ENCODE data around the gene RFX4. TPM values are rescaled to one million over a fixed set of nuclear protein-coding genes. Genes with fewer than 3 reads are reported as not detected.

The RFX4 gene
- total and polyA plus RNA-seq, 9 of the 15 experiments (the other 6 are each of a cell fraction or from before 2014, with no cell fraction given), result not detected

DNA sequence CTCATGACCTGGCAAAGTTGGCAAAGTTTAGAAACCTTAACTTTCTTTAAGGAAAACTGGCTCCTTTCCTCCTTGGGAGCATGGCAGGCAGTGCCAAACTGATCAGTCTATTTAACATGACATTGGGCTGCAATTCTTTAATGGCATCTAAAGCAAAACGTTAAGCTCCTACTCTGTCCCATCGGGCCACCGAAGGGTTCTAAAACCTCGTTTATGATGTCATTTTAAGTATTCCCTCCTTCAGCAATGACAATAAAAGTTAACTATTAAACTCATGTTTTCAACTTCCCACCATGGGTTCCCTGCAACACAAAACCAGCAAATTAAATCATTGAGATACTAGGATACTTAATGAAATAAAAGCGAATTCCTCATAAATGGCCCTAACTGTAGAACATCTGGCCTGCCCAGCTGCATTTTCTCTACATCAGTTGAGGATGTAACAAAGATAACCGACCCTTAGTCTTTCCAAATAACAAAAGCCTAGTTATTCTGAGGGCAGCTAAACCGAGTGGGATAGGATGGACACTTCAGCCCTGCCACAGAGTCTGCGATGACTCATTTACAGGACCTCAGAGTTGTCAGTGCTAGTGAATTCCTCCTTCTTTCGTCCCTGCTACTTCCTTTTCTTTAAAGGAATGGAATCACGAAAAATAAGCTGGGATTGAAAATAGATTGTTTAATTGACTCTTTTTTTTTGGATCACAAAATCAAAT, 157.2 kb downstream of the RFX4 start:
- Histone ChIP-seq H2AFZ (ENCODE audit: low read depth, low read length) (no peak overlapping the region), H3K27me3 (ENCODE audit: control insufficient read depth in 2 of 2, insufficient read depth in 2 of 2, low read length in 2 of 2) (peaks cover 4 to 10% of the 10 kb centered on the region in 2 experiments), H3K9me3 (replicated peaks; ENCODE audit: control insufficient read depth, insufficient read depth, low read depth, low read length) (no peaks in the 10 kb centered on the region), H3K4me3 (no peak overlapping the region), H4K20me1 (replicated peaks; ENCODE audit: control insufficient read depth, insufficient read depth, low read length) (no peaks in the 10 kb centered on the region), H3K4me1 (replicated peaks in 1 of 2; ENCODE audit: control insufficient read depth in 2 of 2, insufficient read depth in 2 of 2, low read length in 2 of 2) (peaks cover 0 to 17% of the 10 kb centered on the region in 2 experiments; a peak in 2 of 5 replicates), H3K36me3 (ENCODE audit: control insufficient read depth, insufficient read depth, low read length) (no peaks in the 10 kb centered on the region), H3K4me2 (ENCODE audit: insufficient read depth, low read length) (no peak overlapping the region; the same call in 1 of the 2 replicates), H3K9ac (ENCODE audit: insufficient read depth in 1 of 2, low read depth in 2 of 2, low read length in 2 of 2) (no peak overlapping the region), H3K9me1 (ENCODE audit: control insufficient read depth, insufficient read depth, low read length) (no peaks in the 10 kb centered on the region), H3K27ac (ENCODE audit: extremely low read depth, low read depth, low read length) (no peak overlapping the region; the same call in 2 of the 3 replicates), H3K79me2 (ENCODE audit: control insufficient read depth, insufficient read depth, low read length) (no peaks in the 10 kb centered on the region)
- no TSS peak for BruUV-seq (replicated peaks)
- DNase-seq (ENCODE audit: extremely low read depth in 1 of 4, low spot score in 3 of 4) (peak; percentile 38 to 63 (median 47)), FAIRE-seq (no peak), ATAC-seq (peak; percentile 59; the same call in 2 of the 3 replicates)
- ChIA-PET CTCF (ENCODE audit: low intra/inter-chr PET ratio) (no interaction called here), POLR2A (interaction anchor here (0.5 to 1.9 kb wide), 4 partner anchors 9 to 170 kb away, joined by 3 to 10 read pairs (median 4); no protein-coding TSS in a partner anchor)
- in situ Hi-C loops (cut with MboI) (no loop called here), intact Hi-C loops (cut with micrococcal nuclease) (loop anchor here (10.0 kb wide), 1 partner anchor 175 kb away; no protein-coding TSS in a partner anchor)
- WGBS (ENCODE audit: insufficient coverage, low coverage, missing lambda C conversion rate), result 6% methylated on average over 10 of the region's 10 CpGs
- TF ChIP-seq ZNF24 (IDR thresholded peaks at IDR 0.05), result 0 out of 2 replicates have a peak, but pooled peaks have one; percentile 35
- TF ChIP-seq JUND (IDR thresholded peaks at IDR 0.05; ENCODE audit: borderline replicate concordance, low read depth, low read length), result peak; percentile 87
- peak; percentile 73; the same call in 1 of the 3 replicates for TF ChIP-seq JUND (tag; IDR thresholded peaks at IDR 0.05; ENCODE audit: borderline replicate concordance, low read depth, low read length)
- 0 out of 2 replicates have a peak, but pooled peaks have one; percentile 6 for TF ChIP-seq ARID1B (IDR thresholded peaks at IDR 0.05)
- no peak for TF ChIP-seq NFIC (IDR thresholded peaks at IDR 0.05)
- peak; percentile 53 for TF ChIP-seq FOSL1 (tag; conservative IDR thresholded peaks at IDR 0.05)
- peak; percentile 60 for TF ChIP-seq JUN (IDR thresholded peaks at IDR 0.05; ENCODE audit: borderline replicate concordance, low read depth, low read length)
- no peak for TF ChIP-seq JUN (CRISPR knock-in tag; IDR thresholded peaks at IDR 0.05; ENCODE audit: borderline replicate concordance)
- TF ChIP-seq, protein P1, sequence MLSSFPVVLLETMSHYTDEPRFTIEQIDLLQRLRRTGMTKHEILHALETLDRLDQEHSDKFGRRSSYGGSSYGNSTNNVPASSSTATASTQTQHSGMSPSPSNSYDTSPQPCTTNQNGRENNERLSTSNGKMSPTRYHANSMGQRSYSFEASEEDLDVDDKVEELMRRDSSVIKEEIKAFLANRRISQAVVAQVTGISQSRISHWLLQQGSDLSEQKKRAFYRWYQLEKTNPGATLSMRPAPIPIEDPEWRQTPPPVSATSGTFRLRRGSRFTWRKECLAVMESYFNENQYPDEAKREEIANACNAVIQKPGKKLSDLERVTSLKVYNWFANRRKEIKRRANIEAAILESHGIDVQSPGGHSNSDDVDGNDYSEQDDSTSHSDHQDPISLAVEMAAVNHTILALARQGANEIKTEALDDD (IDR thresholded peaks at IDR 0.05), result peak; percentile 86; the same call in 1 of the 2 replicates
- TF ChIP-seq, protein P2, sequence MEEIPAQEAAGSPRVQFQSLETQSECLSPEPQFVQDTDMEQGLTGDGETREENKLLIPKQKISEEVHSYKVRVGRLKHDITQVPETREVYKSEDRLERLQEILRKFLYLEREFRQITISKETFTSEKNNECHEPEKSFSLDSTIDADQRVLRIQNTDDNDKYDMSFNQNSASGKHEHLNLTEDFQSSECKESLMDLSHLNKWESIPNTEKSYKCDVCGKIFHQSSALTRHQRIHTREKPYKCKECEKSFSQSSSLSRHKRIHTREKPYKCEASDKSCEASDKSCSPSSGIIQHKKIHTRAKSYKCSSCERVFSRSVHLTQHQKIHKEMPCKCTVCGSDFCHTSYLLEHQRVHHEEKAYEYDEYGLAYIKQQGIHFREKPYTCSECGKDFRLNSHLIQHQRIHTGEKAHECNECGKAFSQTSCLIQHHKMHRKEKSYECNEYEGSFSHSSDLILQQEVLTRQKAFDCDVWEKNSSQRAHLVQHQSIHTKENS (CRISPR knock-in tag; IDR thresholded peaks at IDR 0.05), result no peak
- TF ChIP-seq FOS (IDR thresholded peaks at IDR 0.05; ENCODE audit: extremely low read depth, insufficient read length), result peak; percentile 10
- TF ChIP-seq XRCC4 (IDR thresholded peaks at IDR 0.05; ENCODE audit: extremely low read depth, insufficient read depth, insufficient read length), result no peak
- no peak for TF ChIP-seq ELF4 (CRISPR knock-in tag; IDR thresholded peaks at IDR 0.05)
- TF ChIP-seq, protein P3, sequence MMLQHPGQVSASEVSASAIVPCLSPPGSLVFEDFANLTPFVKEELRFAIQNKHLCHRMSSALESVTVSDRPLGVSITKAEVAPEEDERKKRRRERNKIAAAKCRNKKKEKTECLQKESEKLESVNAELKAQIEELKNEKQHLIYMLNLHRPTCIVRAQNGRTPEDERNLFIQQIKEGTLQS (IDR thresholded peaks at IDR 0.05), result peak; percentile 80
- TF ChIP-seq, protein P3 (CRISPR knock-in tag; conservative IDR thresholded peaks at IDR 0.05), result 0 out of 2 replicates have a peak, but pooled peaks have one; percentile 30
